SK-MEL-5 (cell line): Measurements from ENCODE around the gene HUWE1. TPM values are rescaled to one million over a fixed set of nuclear protein-coding genes. Genes with fewer than 3 reads are reported as not detected.
"Not testable (repeated sequence)": the region's sequence is repeated elsewhere in the genome, so short reads cannot be mapped to it uniquely, and the experiment has no call there.

ENCODE experiments used
- DNase-seq: peaks from one replicate; pipeline ENCODE4 v3.0.0-alpha.2; 2016; ENCODE audit warnings: low read depth, low spot score
- in situ Hi-C: cut with HindIII; loops from 2 replicates; pipeline ENCODE4 v1.10.0; 2016; ENCODE audit warnings: low sequenced_read_pairs, high pct_unique_total_duplicates, low pct_unique_long_range_greater_than_20kb
- total RNA-seq: library from RNA; depleted of rRNA; stranded (reverse); fragments of >200 nt; shearing (Covaris generic); gene quantifications from 2 replicates; pipeline ENCODE4 v1.2.3, GENCODE V29; 2014

HUWE1 gene
- total RNA-seq, 1 experiment from 2014 or later: 46.1 TPM

DNA sequence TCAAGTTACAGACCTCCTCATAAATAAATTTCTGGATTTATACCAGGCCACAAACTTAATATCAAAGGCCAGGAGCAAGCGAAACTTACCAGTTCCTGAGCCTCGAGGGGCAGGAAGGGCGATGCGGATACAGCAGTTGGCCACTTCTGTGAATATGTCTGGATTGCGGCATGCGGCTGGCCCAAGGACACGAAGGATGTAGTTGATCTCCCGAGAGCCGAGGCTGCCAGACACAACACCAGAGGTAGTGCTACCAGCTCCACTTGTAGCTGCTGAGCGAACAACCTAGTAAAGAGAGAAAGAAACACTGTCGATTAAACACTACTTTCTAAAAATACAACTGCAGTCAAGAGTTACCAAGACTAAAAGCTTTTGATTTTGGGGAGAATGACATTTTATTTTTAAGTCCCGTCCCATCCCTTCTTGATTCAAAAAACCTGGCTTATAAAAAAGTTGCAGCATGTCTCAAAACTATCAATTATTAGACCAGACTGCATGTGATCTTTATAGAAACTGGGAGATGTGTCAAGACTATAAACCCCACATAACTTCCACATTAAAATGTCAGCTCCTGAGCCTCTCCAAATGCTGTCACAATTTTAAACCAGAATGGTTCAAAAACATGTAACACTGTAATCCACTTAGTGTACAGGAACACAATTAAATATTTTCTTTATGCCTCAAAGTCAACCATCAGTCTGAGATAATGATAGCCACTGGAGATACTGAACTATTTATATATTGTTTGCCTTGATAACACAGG lies 105.6 kb downstream of the HUWE1 start:
- in situ Hi-C loops: no loop called here
- DNase-seq: no peak

GRCh38 chrX:53571494-53571893 lies 115.0 kb downstream of the HUWE1 start:
- no peak for DNase-seq
- in situ Hi-C loops: no loop called here

- no peak for DNase-seq
- in situ Hi-C loops: no loop called here
Observed at GRCh38 chrX:53563324-53563723, 123.2 kb downstream of the HUWE1 start.

DNA sequence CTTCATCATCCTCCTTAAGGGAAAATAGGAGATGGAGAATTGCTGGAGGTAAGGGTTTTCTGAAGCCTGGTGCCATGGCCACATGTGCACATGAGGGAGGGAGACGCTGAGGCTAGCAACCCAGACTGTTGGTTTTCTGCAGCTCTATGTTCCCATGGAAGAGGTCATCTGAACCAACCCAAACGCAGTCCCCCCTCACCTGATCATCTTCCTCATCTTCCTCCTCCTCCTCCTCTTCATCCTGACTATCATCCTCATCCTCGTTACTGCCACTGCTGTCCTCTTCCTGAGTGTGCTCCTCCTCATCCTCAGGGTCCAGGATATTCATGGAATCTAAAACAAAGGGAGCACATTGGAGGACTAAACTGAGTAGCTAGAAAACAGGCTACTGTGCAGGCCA lies 124.6 kb downstream of the HUWE1 start:
- in situ Hi-C loops: no loop called here

GRCh38 chrX:53558646-53559045 lies 127.9 kb downstream of the HUWE1 start:
- in situ Hi-C loops: no loop called here
- DNase-seq: no peak

More for the DNA sequence above, 124.6 kb downstream of the HUWE1 start:
- DNase-seq: no peak

GRCh38 chrX:53556868-53557267 lies 129.7 kb downstream of the HUWE1 start:
- in situ Hi-C loops: no loop called here
- DNase-seq: no peak

- no peak for DNase-seq
- in situ Hi-C loops: no loop called here
Observed at GRCh38 chrX:53550756-53551463, 135.6 kb downstream of the HUWE1 start.

GRCh38 chrX:53547668-53548067 lies 138.9 kb downstream of the HUWE1 start:
- in situ Hi-C loops: no loop called here
- DNase-seq: no peak

GRCh38 chrX:53544936-53545335 lies 141.6 kb downstream of the HUWE1 start:
- in situ Hi-C loops: no loop called here
- DNase-seq: no peak

GRCh38 chrX:53538781-53539180 lies 147.7 kb downstream of the HUWE1 start:
- in situ Hi-C loops: no loop called here
- no peak for DNase-seq

DNA sequence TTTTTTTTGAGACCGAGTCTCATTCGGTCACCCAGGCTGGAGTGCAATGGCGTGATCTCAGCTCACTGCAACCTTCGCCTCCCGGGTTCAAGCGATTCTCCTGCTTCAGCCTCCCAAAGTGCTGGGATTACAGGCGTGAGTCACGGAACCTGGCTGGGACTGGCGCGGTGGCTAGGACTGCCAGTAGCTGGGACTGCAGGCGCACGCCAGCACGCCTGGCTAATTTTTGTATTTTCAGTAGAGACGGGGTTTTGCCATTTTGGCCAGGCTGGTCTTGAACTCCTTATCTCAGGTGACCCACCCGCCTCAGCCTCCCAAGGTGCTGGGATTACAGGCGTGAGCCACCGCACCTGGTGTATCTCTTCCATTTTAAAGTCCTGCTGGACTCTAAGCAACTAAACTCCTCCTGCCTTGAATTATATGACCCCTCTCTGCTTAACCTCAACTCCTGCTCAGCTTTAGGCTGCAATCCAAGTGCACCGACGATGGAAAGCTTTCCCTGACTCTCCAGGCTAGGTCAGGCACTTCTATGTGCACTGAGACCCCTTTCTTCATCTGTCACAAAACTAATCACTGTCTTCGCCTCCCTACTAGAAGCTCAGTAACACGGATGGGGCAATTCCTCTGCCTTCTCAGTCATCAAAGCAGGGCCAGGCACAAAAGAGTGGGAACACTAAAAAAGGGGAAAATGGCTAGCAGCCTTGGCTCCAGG lies 155.1 kb downstream of the HUWE1 start:
- in situ Hi-C loops: not testable (repeated sequence)

DNA sequence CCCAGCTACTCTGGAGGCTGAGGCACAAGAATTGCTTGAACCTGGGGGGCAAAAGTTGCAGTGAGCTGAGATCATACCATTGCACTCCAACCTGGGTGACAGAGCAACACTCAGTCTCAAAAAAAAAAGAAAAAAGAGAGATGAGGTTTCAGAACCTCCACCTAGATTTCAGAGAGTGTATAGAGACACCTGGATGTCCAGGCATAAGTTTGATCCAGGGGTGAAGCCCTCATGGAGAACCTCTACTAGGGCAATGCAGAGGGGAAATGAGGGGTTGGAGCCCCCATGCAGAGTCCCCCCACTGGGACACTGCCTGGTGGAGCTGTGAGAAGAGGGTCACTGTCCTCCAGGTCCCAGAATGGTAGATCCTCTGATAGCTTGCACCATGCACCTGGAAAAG lies 159.5 kb downstream of the HUWE1 start:
- in situ Hi-C loops: no loop called here

More for the DNA sequence above, 155.1 kb downstream of the HUWE1 start:
- not testable (repeated sequence) for DNase-seq

DNA sequence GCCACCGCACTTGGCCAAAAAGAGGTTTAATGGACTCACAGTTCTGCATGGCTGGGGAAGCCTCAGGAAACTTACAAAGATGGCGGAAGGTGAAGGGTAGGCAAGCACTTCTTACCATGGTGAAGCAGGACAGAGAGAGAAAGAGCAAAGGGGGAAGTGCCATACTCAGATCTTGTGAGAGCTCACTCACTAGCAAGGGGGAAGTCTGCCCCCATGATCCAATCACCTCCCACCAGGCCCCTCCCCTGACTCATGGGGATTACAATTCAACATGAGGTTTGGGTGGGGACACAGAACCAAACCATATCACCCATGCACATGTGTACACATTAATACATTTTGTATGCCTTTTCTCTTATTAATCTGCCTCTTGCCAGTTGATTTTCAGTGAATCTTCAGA lies 175.2 kb downstream of the HUWE1 start:
- no peak for DNase-seq
- in situ Hi-C loops: no loop called here

More for the DNA sequence above, 159.5 kb downstream of the HUWE1 start:
- DNase-seq: no peak

- DNase-seq, in situ Hi-C loops: not testable (repeated sequence)
Observed at GRCh38 chrX:53504035-53504434, 182.5 kb downstream of the HUWE1 start.

- DNase-seq: no peak
- in situ Hi-C loops: no loop called here
Observed at GRCh38 chrX:53494436-53494835, 192.1 kb downstream of the HUWE1 start.

DNA sequence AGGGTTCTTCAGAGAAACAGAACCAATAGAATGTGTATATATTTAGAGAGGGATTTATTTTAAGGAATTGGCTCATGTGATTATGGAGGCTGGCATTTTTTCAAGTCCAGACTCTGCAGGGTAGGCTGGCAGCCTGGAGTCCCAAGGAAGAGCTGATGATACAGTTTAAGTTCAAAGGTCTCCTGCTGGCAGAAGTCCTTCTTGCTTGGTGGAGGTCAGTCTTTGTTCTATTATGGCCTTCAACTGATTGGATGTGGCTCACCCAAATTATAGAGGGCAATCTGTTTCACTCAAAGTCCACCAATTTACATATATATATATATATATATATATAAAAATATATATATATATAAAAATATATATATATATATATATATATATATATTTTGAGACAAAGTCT lies 200.2 kb downstream of the HUWE1 start:
- in situ Hi-C loops: no loop called here
- DNase-seq: no peak

DNA sequence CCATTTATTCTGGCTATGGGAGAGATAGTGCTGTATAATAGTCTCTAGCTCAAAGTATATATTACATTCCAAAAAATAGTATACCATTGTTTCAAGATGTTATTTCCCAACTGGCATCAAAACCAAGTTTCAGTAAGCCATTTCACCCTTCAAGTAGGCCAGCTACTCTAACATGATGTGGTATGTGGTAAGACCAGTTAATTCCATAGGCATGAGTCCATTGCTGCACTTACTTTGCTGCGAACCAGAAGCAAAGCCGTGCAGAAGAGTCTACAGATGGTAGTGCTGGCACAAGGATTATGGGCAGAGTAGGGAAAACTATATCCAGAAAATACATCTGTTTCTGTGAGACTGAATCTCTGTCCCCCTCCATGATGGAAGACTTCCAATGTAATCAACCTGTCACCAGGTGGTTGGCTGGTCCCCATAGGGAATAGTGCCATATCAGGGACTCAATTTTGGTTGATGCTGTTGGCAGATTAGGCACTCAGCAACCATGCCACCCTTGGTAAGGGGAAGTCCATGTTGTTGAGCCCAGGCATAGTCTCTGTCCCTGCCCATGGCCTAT lies 202.6 kb downstream of the HUWE1 start:
- no peak for DNase-seq
- in situ Hi-C loops: no loop called here

- in situ Hi-C loops: no loop called here
- DNase-seq: no peak
Observed at GRCh38 chrX:53483416-53483815, 203.1 kb downstream of the HUWE1 start.
